Neuronal stem cell (in vitro differentiated cells): ENCODE results near the gene TEX11.
"Not testable (repeated sequence)": the region's sequence is repeated elsewhere in the genome, so short reads cannot be mapped to it uniquely, and the experiment has no call there.

ENCODE experiments used
- DNase-seq: peaks from one replicate; pipeline ENCODE4 v3.0.0-alpha.2; 2013; ENCODE audit warnings: low spot score
- H2AFZ ChIP-seq: one replicate; pipeline ENCODE4 v1.6.1; 2013; ENCODE audit warnings: mild to moderate bottlenecking, low read length, inconsistent platforms
- H2AK5ac ChIP-seq: 2 replicates; pipeline ENCODE4 v1.6.1; 2013; ENCODE audit warnings: low read depth, mild to moderate bottlenecking, inconsistent platforms, low read length, moderate library complexity, mixed read lengths
- H2BK120ac ChIP-seq: 2 replicates; pipeline ENCODE4 v1.6.1; 2013; ENCODE audit warnings: low read depth, mild to moderate bottlenecking, inconsistent platforms, low read length, moderate library complexity, mixed read lengths
- H2BK12ac ChIP-seq: one replicate; pipeline ENCODE4 v1.6.1; 2013; ENCODE audit warnings: low read length, inconsistent platforms
- H2BK15ac ChIP-seq: 2 replicates; pipeline ENCODE4 v1.6.1; 2013; ENCODE audit warnings: mild to moderate bottlenecking, low read length, inconsistent platforms, mixed read lengths
- H2BK5ac ChIP-seq: one replicate; pipeline ENCODE4 v1.6.1; 2013; ENCODE audit warnings: inconsistent platforms, mild to moderate bottlenecking, low read length, moderate library complexity
- H3K14ac ChIP-seq: one replicate; pipeline ENCODE4 v1.6.1; 2013; ENCODE audit warnings: low read length, inconsistent platforms
- H3K18ac ChIP-seq: 2 replicates; pipeline ENCODE4 v1.6.1; 2013; ENCODE audit warnings: low read length, inconsistent platforms
- H3K23ac ChIP-seq: 2 replicates; pipeline ENCODE4 v1.6.1; 2013; ENCODE audit warnings: low read depth, mild to moderate bottlenecking, mixed read lengths, low read length, inconsistent platforms; ENCODE audit not compliant: poor library complexity
- H3K27ac ChIP-seq: replicated peaks from 3 replicates; pipeline ENCODE4 v1.5.1; 2013; ENCODE audit warnings: low read length, inconsistent platforms
- H3K27me3 ChIP-seq, 3 experiments: 2 replicates each; pipeline ENCODE4 v1.6.1; 2013; ENCODE audit warnings: low read length in 3 of 3, mild to moderate bottlenecking in 2 of 3, inconsistent platforms in 1 of 3, low read depth in 1 of 3, mixed read lengths in 1 of 3, moderate library complexity in 1 of 3; ENCODE audit not compliant: control insufficient read depth in 3 of 3, insufficient read depth in 3 of 3
- H3K36me3 ChIP-seq, 2 donors: replicated peaks in 1 of 2; 2 replicates each; pipeline ENCODE4 v1.6.1; 2013; ENCODE audit warnings: low read length in 2 of 2; ENCODE audit not compliant: control insufficient read depth in 2 of 2, insufficient read depth in 2 of 2
- H3K4ac ChIP-seq: 2 replicates; pipeline ENCODE4 v1.6.1; 2013; ENCODE audit warnings: inconsistent platforms, mild to moderate bottlenecking, low read length, moderate library complexity
- H3K4me1 ChIP-seq, 2 donors: 1 replicate in 1 of 2; 2 replicates in 1 of 2; pipeline ENCODE4 v1.6.1; 2013; ENCODE audit warnings: low read length in 2 of 2, low read depth in 1 of 2; ENCODE audit not compliant: control insufficient read depth in 2 of 2, insufficient read depth in 1 of 2
- H3K4me2 ChIP-seq: one replicate; pipeline ENCODE4 v1.6.1; 2013; ENCODE audit warnings: mild to moderate bottlenecking, low read length, inconsistent platforms; ENCODE audit not compliant: insufficient read depth, poor library complexity, severe bottlenecking
- H3K4me3 ChIP-seq, 2 donors: 2 replicates each; pipeline ENCODE4 v1.5.1; 2013; ENCODE audit warnings: low read length in 2 of 2, mild to moderate bottlenecking in 2 of 2, inconsistent platforms in 1 of 2, moderate library complexity in 1 of 2
- H3K79me1 ChIP-seq: one replicate; pipeline ENCODE4 v1.6.1; 2013; ENCODE audit warnings: low read depth, mild to moderate bottlenecking, inconsistent platforms, low read length, moderate library complexity
- H3K9ac ChIP-seq: one replicate; pipeline ENCODE4 v1.6.1; 2013; ENCODE audit warnings: mild to moderate bottlenecking, low read depth, low read length, inconsistent platforms; ENCODE audit not compliant: poor library complexity
- H3K9me3 ChIP-seq, 2 donors: replicated peaks in 1 of 2; 2 replicates each; pipeline versions ENCODE3 to v1.6.1; 2013; ENCODE audit warnings: low read length in 2 of 2, mild to moderate bottlenecking in 2 of 2, inconsistent platforms in 1 of 2, low read depth in 1 of 2, mixed read lengths in 1 of 2, moderate library complexity in 1 of 2; ENCODE audit not compliant: control insufficient read depth in 2 of 2, insufficient read depth in 1 of 2
- H4K8ac ChIP-seq: one replicate; pipeline ENCODE4 v1.6.1; 2013; ENCODE audit warnings: low read depth, mild to moderate bottlenecking, inconsistent platforms, low read length, moderate library complexity
- H4K91ac ChIP-seq: one replicate; pipeline ENCODE4 v1.6.1; 2013; ENCODE audit warnings: low read length, low read depth, mild to moderate bottlenecking, inconsistent platforms; ENCODE audit not compliant: poor library complexity
- WGBS, 2 donors: extraction: QIAGEN DNeasy Blood & Tissue Kit; methylation state at CpG; one replicate each; pipeline ENCODE4 v1.1.7; 2013; ENCODE audit warnings: missing lambda C conversion rate in 2 of 2, mixed read lengths in 1 of 2; ENCODE audit not compliant: insufficient read length in 2 of 2, insufficient replicate concordance in 1 of 2; ENCODE audit errors: extremely low coverage in 2 of 2; 5-methylcytosine and 5-hydroxymethylcytosine counted together

The TEX11 gene

GRCh38 chrX:70890441-70890840 lies 18.1 kb downstream of the TEX11 start:
- H3K4ac ChIP-seq, DNase-seq: not testable (repeated sequence)

GRCh38 chrX:70878902-70879301 lies 29.6 kb downstream of the TEX11 start:
- DNase-seq = no peak

More at GRCh38 chrX:70890441-70890840, 18.1 kb downstream of the TEX11 start:
- not testable (repeated sequence) for H2BK15ac ChIP-seq, H3K14ac ChIP-seq, H3K9ac ChIP-seq, H3K27me3 ChIP-seq, H3K4me2 ChIP-seq, H3K9me3 ChIP-seq, H4K91ac ChIP-seq, H4K8ac ChIP-seq, H2BK5ac ChIP-seq, H3K27ac ChIP-seq, H2AK5ac ChIP-seq, H2BK120ac ChIP-seq, H3K23ac ChIP-seq, H3K79me1 ChIP-seq, H2BK12ac ChIP-seq, H3K36me3 ChIP-seq, H3K4me1 ChIP-seq
- Histone ChIP-seq H3K4me3 (peak overlapping the region in 1 of 2 donors; percentile 15), H2AFZ (peak overlapping the region; percentile 79), H3K18ac (peak overlapping the region; percentile 48)
- no CpG with 5 or more reads among the region's 6 CpGs for WGBS, 2 donors

GRCh38 chrX:70852294-70852693 lies 56.2 kb downstream of the TEX11 start:
- no peak overlapping the region for H2BK5ac ChIP-seq
- no peak overlapping the region for H3K4me3 ChIP-seq

More at GRCh38 chrX:70878902-70879301, 29.6 kb downstream of the TEX11 start:
- Histone ChIP-seq H3K14ac (no peak overlapping the region), H3K4ac (no peak overlapping the region), H3K79me1 (no peaks in the 10 kb centered on the region), H3K23ac (no peak overlapping the region), H3K27ac (no peak overlapping the region), H3K9me3 (no peaks in the 10 kb centered on the region), H3K9ac (no peak overlapping the region), H3K27me3 (peaks cover 0 to 4% (median 0%) of the 10 kb centered on the region in 3 experiments), H3K4me2 (no peak overlapping the region), H2AFZ (no peak overlapping the region), H2BK12ac (no peak overlapping the region), H4K8ac (no peak overlapping the region), H3K4me3 (no peak overlapping the region), H2BK5ac (no peak overlapping the region), H3K18ac (no peak overlapping the region), H2BK15ac (no peak overlapping the region), H2AK5ac (no peak overlapping the region), H4K91ac (no peak overlapping the region), H2BK120ac (no peak overlapping the region), H3K36me3 (no peaks in the 10 kb centered on the region), H3K4me1 (no peaks in the 10 kb centered on the region)
- no CpG with 5 or more reads among the region's 2 CpGs for WGBS, 2 donors

DNA sequence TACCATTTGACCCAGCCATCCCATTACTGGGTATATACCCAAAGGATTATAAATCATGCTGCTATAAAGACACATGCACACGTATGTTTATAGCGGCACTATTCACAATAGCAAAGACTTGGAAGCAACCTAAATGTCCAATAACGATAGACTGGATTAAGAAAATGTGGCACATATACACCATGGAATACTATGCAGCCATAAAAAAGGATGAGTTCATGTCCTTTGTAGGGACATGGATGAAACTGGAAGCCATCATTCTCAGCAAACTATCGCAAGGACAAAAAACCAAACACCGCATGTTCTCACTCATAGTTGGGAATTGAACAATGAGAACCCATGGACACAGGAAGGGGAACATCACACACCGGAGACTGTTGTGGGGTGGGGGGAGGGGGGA lies 64.4 kb downstream of the TEX11 start:
- not testable (repeated sequence) for H2AFZ ChIP-seq, H3K27ac ChIP-seq, H4K91ac ChIP-seq, H2BK12ac ChIP-seq, H4K8ac ChIP-seq, H2AK5ac ChIP-seq, H3K14ac ChIP-seq, H3K4me3 ChIP-seq, H2BK15ac ChIP-seq, H3K27me3 ChIP-seq, H2BK120ac ChIP-seq, H3K9ac ChIP-seq, H3K36me3 ChIP-seq, H2BK5ac ChIP-seq, H3K79me1 ChIP-seq, H3K4me2 ChIP-seq, H3K18ac ChIP-seq, H3K9me3 ChIP-seq, H3K4me1 ChIP-seq, H3K4ac ChIP-seq, DNase-seq, H3K23ac ChIP-seq
- no CpG with 5 or more reads among the region's 6 CpGs for WGBS, 2 donors

More at GRCh38 chrX:70852294-70852693, 56.2 kb downstream of the TEX11 start:
- Histone ChIP-seq H3K9me3 (no peaks in the 10 kb centered on the region), H3K4me2 (no peak overlapping the region), H4K8ac (no peak overlapping the region), H3K9ac (no peak overlapping the region), H3K4me1 (no peaks in the 10 kb centered on the region), H3K18ac (no peak overlapping the region), H3K14ac (no peak overlapping the region), H2AK5ac (no peak overlapping the region), H3K36me3 (no peaks in the 10 kb centered on the region), H3K23ac (no peak overlapping the region), H2BK15ac (no peak overlapping the region), H3K27ac (no peak overlapping the region), H2BK12ac (no peak overlapping the region), H3K27me3 (peaks cover 0 to 5% (median 0%) of the 10 kb centered on the region in 3 experiments), H4K91ac (no peak overlapping the region), H2AFZ (no peak overlapping the region), H3K79me1 (no peaks in the 10 kb centered on the region), H3K4ac (no peak overlapping the region), H2BK120ac (no peak overlapping the region)
- no CpG with 5 or more reads among the region's 3 CpGs for WGBS, 2 donors
- no peak for DNase-seq
